HG02610 (cell line): ENCODE results near the gene OXSR1.
"Not testable (repeated sequence)": the region's sequence is repeated elsewhere in the genome, so short reads cannot be mapped to it uniquely, and the experiment has no call there.

Source experiments
- ATAC-seq: cut with Tn5 transposase; IDR thresholded peaks from one replicate; pipeline ENCODE4 v1.9.1; 2021; ENCODE audit warnings: mild to moderate bottlenecking, moderate library complexity; ENCODE audit not compliant: unreplicated experiment

The OXSR1 gene

DNA sequence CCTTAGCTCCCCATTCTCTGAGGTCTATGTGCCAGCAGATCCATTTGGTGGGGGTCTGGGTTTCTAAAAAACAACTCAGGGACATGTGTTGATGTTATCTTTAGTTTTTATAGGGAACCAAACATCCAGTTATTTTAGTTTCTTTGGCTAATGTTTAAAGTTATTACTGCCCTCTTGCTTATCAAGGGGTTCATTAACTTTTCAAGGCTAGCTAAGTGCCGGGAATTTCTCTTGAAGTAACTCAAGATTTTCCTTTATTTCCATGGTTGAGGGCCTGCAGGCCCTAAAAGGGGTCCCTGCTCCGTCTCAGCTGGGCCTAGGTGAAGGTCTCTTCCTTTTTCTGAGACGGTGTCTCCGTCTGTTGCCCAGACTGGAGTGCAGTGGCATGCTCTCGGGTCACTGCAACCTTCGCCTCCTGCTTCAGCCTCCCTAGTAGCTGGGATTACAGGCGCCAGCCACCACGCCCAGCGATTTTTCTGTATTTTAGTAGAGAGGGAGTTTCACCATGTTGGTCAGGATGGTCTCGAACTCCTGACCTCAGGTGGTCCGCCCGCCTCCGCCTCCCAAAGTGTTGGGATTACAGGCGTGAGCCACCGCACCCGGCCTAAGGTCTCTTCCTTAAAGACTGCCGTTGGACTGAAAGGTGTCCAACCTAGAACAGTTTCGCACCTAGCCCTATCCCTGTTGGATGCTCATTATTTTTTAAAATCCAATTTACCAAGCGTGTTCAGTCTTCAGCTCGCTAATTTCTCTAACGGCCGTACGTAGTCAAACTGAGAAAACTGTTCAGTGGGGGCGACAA lies 1.3 kb upstream of the OXSR1 start:
- ATAC-seq, result no peak

GRCh38 chr3:38164643-38164951 lies 740 bp upstream of the OXSR1 start:
- ATAC-seq, result peak; percentile 15

DNA sequence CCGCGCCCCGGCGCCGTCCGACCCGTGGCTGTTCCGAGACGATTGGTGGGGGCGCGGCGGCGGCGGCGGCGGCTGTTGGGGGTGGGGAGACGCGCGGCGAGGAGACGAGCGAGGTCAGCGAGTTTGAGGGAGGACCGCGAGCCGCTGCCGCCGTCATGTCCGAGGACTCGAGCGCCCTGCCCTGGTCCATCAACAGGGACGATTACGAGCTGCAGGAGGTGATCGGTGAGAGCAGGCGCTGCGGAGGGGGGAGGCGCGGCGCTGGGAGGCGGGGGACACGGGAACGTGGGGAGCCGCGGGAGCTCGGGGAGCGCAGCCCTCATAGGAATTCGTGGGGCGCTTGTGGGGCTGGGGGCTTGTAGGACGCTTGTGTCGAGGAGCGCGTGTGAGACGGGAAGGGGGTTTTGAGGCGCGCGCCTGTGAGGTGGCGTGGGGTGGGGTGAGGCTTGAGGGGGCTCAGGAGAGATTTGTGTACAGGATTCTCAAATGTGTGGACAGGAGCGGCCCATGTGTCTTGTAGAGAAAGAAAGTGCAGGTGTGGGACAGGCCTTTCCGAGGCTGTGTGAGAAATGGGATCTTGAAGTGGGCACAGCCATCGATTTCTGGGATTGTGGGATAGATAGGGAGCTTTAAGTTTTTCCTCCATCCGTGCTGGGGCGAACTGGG lies 518 bp downstream of the OXSR1 start:
- ATAC-seq, result no peak

DNA sequence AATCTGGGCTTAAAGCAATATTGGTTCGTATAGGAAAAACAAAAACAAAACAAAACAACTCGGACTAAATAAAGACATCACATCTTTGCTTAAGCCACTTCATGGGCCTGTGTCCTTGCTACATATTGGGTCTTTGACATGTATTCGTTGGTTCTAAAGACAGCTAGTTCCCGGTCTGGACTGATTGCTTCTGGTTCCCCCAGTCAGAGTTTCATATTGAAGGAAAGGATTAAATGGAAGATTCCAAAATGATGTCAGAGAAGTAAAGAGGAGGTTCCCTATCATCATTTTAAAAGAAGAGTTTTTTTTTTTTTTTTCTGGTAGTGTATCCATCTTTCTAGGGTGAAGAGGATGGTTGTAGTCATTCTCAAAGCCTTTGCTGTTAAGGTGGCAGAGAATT lies 2.3 kb downstream of the OXSR1 start:
- no peak for ATAC-seq

DNA sequence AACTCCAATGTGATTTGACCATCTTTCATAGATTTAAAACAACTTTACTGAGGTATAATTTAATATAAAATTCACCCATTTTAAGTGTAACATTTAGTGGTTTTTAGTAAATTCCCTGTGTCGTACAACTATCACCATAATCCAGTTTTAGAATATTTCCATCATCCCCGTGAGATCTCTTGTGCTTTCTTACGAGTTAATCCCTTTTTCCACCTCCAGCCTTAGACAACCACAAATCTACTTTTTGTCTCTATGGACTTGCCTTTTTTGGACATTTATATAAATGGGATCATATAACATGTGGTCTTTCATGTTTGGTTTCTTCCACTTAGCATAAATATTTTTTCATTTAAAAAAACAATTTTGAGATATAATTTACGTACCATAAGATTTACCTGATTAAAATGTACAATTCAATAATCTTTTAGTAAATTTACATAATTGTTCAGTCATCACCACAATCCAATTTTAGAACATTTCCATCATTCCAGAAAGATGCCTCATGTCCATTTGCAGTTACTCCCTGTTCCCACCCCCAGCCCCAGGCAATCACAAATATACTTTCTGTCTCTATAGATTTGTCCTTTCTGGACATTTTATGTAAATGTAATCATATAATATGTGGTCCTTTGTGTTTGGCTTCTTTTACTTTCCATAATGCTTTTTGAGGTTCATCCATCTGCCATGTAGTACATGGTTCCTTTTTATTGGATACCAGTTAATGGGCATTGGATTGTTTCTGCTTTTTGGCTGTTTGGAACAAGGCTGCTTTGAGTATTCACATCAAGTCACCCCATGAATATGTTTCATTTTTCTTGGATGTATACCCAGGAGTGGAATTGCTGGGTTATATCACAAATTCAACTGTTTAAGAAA lies 3.1 kb downstream of the OXSR1 start:
- ATAC-seq, result no peak

GRCh38 chr3:38169027-38169317 lies 3.6 kb downstream of the OXSR1 start:
- ATAC-seq, result no peak

GRCh38 chr3:38170722-38171121 lies 5.4 kb downstream of the OXSR1 start:
- ATAC-seq, result no peak

DNA sequence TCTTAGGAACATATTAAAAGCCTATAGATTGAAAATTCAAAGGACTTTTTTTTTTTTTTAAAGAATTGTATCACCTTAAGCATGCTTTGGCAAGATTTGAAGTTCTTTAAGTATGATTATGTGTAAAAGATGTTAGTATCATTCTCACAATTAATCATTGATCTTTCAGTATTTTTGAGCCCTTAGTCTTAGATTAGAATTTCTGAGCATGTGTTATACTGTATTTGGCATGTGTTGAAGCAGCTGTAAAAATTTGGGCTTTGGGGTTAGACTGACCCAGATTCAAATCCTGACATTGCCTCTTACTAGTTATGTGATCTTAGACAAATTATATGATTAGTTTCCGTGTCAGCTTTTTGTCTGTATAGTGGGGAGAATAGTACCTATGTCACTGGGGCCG lies 6.3 kb downstream of the OXSR1 start:
- ATAC-seq, result no peak

DNA sequence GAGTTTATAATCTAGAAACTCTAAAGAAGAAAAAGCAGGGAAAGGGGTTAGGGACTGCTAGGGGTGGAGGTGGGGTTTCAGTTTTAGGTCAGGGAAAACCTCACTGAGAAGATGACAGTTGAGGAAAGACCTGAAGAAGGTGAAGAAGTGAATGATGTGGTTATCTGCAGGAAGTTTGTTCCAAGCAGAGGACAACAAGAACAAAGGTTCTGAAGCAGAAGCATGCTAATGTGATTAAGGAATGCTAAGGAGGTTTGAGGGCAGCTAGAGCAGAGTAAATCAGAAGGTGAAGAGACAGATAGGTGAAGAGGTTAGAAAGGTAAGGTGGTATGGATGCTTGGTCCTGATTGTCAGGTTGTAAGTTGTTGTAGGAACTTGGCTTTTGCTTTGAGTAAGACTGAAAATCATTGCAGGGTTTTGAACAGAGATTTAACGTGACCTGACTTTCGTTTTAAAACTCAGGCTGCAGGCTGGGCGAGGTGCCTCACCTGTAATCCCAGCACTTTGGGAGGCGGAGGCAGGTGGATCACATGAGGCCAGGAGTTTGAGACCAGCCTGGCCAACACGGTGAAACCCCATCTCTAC lies 8.6 kb downstream of the OXSR1 start:
- ATAC-seq, result no peak

DNA sequence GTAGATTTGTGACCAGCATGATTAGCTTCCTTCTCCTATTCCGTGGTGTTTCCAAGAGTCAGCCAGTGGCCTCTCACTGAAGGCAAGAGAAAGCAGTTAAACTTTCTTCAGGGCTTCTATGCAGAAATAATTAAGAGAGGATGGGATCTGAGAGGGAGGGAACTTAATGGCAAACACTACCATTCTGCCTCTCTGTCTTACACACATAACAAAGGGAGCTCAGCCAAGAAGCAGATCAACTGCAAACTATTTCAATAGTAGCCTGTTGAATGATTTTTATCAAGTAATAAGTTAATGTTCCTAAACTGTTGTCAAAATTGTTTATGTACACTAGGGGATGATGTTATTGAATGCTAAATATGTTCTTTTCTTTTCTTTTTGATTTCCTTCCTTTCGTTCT lies 11.8 kb downstream of the OXSR1 start:
- no peak for ATAC-seq

- ATAC-seq, result no peak
Measured at GRCh38 chr3:38186781-38187180, 21.4 kb downstream of the OXSR1 start.

DNA sequence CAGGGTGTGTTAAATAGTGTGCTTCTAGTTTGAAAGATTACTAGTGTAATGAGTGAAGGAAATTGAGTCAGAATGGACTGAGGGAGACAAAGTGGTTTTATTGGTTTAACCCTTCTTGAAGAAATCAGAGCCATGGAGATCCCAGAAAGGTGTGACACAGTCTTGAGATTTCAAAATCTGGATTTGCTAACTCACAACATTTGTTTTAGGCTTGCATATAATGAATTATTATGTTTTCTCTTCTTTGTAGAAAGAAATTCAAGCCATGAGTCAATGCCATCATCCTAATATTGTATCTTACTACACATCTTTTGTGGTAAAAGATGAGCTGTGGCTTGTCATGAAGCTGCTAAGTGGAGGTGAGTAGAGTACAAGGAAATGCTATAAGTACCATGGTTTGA lies 25.1 kb downstream of the OXSR1 start:
- no peak for ATAC-seq

DNA sequence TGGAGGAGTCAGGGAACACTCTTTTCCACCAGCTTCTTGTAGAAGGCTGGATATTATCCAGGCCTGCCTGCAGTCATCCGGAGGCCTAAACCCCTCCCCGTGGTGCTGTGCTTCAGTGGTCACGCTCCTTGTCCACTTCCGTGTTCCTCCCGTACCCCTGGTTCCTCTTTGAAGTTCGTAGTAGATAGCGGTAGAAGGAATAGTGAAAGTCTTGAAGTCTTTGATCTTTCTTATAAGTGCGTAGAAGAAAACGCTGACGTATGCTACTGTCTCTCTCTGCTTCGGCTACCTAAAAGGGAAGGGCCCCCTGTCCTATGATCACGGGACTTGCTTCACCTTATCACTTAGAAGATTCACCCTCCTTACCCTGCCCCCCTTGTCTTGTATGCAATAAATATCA lies 37.6 kb downstream of the OXSR1 start:
- ATAC-seq, result not testable (repeated sequence)

DNA sequence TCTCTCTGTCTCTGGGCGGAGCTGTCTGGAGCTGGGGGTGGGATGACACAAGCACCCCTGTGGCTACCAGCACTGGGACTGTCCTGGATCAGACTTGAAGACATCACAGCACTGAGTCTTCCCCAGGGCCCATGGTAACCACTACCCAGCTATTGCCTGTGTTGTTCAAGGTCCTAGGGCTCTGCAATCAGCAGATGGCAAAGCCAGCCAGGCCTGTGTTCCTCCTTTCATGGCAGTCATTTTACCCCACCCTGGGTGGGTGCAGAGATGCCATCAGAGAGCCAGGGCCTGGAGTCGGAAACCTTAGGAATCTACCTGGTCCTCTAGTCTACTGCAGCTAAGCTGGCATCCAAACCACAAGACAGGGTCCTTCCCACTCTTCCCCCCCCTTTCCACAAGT lies 38.4 kb downstream of the OXSR1 start:
- ATAC-seq, result no peak

GRCh38 chr3:38204599-38205471 lies 39.5 kb downstream of the OXSR1 start:
- ATAC-seq, result peak; percentile 40

DNA sequence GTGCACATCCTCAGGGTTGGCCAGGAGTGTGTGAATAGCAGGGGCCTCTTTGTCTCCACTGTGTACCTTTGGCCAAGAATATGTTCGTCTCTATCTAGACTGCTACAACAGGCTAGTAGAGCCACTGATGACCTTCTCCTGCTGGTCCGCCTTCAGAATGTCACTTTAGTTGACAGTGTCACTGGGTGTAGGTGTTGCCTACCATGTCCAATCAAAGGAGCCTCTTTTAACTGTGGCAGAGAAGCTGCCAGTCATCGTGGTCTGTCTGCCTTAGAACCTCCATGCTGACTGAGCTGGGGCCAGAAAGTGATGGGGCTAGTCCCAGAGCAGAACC lies 40.1 kb downstream of the OXSR1 start:
- ATAC-seq, result peak; percentile 50

- ATAC-seq, result no peak
Measured at GRCh38 chr3:38207254-38208003, 42.1 kb downstream of the OXSR1 start.

DNA sequence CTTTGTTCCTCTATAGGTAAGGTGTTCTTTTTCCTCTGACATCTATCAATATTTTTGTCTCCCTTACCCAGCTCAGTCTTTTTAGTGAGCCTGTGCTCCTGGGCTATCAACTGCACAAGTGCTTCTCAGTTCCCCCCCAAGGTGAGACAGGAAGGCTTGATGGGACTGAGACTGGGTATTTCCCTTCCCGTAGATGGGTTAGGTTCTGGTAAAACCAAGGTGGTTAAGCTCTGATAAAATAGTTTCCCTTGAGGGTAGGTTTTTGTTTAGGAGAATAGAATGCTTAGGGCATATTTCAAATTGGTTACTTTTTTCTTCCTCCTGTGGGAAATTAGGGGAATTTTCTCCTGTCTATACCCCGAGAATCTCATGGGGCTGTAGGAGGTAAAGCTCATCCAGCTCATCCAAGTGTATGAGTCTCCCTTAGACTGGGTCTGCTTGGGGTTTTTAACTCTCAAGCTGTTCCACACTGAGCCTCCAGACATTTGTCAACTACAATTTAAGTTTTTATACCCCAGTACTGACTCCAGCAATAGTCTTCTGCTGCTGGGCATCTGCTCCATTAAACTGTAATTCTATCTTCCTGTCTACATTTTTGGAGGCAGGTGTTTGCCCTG lies 44.9 kb downstream of the OXSR1 start:
- peak; percentile 83 for ATAC-seq

DNA sequence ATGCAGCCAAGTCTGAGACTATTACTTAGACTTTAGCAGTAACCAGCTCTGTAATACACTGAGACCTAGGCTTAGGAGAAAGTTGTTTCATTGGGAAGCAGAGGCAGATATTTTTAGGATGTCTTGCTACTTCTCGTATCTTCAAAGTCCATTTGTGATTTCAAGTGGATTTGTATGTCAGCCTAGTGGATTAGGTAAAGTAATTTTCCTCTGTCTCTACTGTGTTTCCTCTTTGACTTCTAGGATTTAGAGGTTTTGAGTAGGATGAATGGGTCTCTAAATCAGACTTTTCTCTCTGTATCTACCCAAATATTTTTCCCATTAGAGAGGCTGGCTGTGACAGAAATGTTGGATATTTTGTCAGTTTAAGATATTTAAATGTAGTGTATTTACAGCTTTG lies 46.8 kb downstream of the OXSR1 start:
- ATAC-seq, result no peak

DNA sequence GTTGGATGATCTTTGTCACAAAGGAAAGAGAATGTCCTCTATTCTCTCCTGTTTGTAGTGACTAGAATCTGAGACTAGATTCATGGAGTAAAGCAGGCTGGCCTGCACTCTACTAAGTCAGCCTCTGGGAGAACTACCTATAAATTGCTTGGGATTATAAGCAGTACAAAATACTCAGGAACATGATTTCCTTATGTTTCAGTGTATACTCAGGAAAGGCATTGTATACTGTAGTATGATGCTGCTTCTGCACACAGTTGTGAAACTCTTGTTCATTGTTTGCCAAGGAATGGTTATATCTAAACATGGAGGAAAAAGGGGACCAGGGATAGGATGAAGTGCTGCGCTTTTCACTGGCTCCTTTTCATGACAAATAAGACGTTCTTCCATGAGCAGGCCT lies 49.2 kb downstream of the OXSR1 start:
- ATAC-seq, result no peak
